OCI-LY1 (cell line): ENCODE data around the gene DACH1.

Experiments used
- EZH2 ChIP-seq: fragments of 200-600 bp; sonication (generic), shearing (Covaris generic); IDR thresholded peaks from 2 replicates; pipeline ENCODE4 v1.8.0; 2017; ENCODE audit warnings: borderline replicate concordance, mixed run types, mild to moderate bottlenecking, antibody characterized with exemption, low read length, moderate library complexity, mixed read lengths
- TF ChIP-seq, protein P1 (sequence below): fragments of 200-600 bp; sonication (generic), shearing (Covaris generic); IDR thresholded peaks from 2 replicates; pipeline ENCODE4 v1.5.1; 2017; ENCODE audit warnings: mild to moderate bottlenecking, antibody characterized with exemption, low read length, moderate library complexity, mixed read lengths

DNA sequence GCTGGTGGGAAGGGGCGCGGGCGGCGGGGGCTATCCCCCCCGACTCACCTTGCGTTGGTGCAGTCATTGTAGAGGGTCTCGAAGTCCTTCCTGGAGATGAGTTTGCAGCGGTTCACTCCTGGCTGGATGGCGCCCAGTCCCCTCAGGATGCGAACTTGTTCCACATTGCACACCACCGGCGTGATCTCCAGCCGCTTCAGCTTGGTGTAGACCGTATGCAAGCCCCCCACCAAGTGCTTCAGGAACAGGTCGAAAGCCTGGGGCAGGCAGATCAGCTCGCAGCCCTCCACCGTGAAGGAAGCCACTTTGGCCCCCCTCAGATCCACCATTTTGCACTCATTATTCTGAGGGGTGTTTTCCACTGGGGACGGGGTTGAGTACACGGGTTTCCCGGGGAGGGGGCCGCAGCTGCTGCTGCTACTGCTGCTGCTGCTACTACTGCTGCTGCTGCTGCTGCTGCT, 1.1 kb downstream of the DACH1 start:
- TF ChIP-seq, protein P1, sequence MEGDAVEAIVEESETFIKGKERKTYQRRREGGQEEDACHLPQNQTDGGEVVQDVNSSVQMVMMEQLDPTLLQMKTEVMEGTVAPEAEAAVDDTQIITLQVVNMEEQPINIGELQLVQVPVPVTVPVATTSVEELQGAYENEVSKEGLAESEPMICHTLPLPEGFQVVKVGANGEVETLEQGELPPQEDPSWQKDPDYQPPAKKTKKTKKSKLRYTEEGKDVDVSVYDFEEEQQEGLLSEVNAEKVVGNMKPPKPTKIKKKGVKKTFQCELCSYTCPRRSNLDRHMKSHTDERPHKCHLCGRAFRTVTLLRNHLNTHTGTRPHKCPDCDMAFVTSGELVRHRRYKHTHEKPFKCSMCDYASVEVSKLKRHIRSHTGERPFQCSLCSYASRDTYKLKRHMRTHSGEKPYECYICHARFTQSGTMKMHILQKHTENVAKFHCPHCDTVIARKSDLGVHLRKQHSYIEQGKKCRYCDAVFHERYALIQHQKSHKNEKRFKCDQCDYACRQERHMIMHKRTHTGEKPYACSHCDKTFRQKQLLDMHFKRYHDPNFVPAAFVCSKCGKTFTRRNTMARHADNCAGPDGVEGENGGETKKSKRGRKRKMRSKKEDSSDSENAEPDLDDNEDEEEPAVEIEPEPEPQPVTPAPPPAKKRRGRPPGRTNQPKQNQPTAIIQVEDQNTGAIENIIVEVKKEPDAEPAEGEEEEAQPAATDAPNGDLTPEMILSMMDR, result no peak
- TF ChIP-seq EZH2, result no peak
